ENCODE data around the gene FLT3LG. TPM values are rescaled to one million over a fixed set of nuclear protein-coding genes. Genes with fewer than 3 reads are reported as not detected.

FLT3LG gene
- total and polyA plus RNA-seq, 2 of the 8 experiments (the other 6 are each of a cell fraction or from before 2014, with no cell fraction given): 1.6 to 3.2 TPM

DNA sequence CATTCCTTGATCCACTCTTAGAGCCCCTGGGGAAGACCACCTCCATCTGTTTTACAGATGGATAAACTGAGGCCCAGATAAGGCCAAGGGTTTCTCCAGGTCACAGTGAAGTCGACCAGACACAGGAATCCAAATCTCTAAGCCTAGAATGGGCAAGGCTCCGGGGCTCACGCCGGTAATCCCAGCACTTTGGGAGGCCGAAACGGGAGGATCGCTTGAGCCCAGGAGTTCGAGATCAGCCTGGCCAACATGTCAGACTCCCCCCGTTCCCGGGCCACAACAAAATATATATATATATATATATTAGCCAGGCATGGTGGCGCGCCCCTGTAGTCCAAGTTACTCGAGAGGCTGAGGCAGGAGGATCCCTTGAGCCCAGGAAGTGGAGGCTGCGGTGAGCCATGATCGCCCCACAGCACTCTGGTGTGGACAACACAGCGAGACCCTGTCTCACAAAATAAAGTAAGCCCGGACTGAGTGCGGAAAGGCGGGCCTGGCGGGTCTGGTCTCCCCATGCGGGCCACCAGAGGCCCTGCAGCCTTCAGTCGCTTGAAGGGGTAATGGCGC, 12.8 kb downstream of the FLT3LG start:
- ChIA-PET CTCF (ENCODE audit: partially characterized antibody) (no interaction called here), POLR2A (ENCODE audit: partially characterized antibody) (interaction anchor here (0.7 to 10.8 kb wide), 9 partner anchors 7 to 147 kb away, joined by 3 to 138 read pairs (median 17); partner anchors contain the start of genes FCGRT, PIH1D1, RCN3 and RPS11)
- no peak overlapping the region for H2AFZ ChIP-seq (ENCODE audit: low read length)

More for the DNA sequence above, 12.8 kb downstream of the FLT3LG start:
- H3K56ac ChIP-seq (replicated peaks; ENCODE audit: insufficient read length, low read depth, low read length): no peak overlapping the region
- H2BK15ac ChIP-seq (ENCODE audit: low read length): no peak overlapping the region
- H2BK12ac ChIP-seq (ENCODE audit: low read depth, low read length): no peak overlapping the region
- no peak overlapping the region; a peak in 2 of 4 replicates for H3K4me2 ChIP-seq (ENCODE audit: insufficient read depth in 1 of 2, low read depth in 2 of 2, low read length in 2 of 2)
- peak overlapping the region; percentile 47 for H4K5ac ChIP-seq (ENCODE audit: insufficient read length, low read depth, low read length)
- peak overlapping the region; percentile 39 for H2BK120ac ChIP-seq (replicated peaks; ENCODE audit: low read depth, low read length)
- no peak overlapping the region for H2BK20ac ChIP-seq (ENCODE audit: low read length)
- H3K4me3 ChIP-seq (ENCODE audit: extremely low read depth in 1 of 4, insufficient read depth in 2 of 4, low read depth in 3 of 4, low read length in 4 of 4): no peak overlapping the region; a peak in 1 of 8 replicates
- no peak overlapping the region for H2AK5ac ChIP-seq (ENCODE audit: low read depth, low read length)
- peaks cover 20 to 31% of the 10 kb centered on the region in 2 experiments for H3K79me2 ChIP-seq (ENCODE audit: control insufficient read depth in 1 of 2, insufficient read depth in 2 of 2, low read length in 2 of 2)
- H3K18ac ChIP-seq (ENCODE audit: extremely low read depth, low read length): no peak overlapping the region
- peak overlapping the region; percentile 91 for H4K91ac ChIP-seq (replicated peaks; ENCODE audit: insufficient read length, low read length)
- no peak overlapping the region for H3K23ac ChIP-seq (ENCODE audit: insufficient read length)
- peaks cover 2% of the 10 kb centered on the region; the same call in 1 of the 2 replicates for H3K79me1 ChIP-seq (ENCODE audit: low read depth, low read length)
- H3K27me3 ChIP-seq (replicated peaks in 1 of 4; ENCODE audit: control insufficient read depth in 3 of 4, extremely low read depth in 1 of 4, insufficient read depth in 3 of 4, low read length in 3 of 4): no peaks in the 10 kb centered on the region
- H3K9ac ChIP-seq (replicated peaks in 1 of 4; ENCODE audit: extremely low read depth in 1 of 4, low read depth in 3 of 4, low read length in 3 of 4): no peak overlapping the region
- H3K27ac ChIP-seq (ENCODE audit: low read depth, low read length): no peak overlapping the region
- 67% methylated on average over 23 of the region's 23 CpGs; no CpG with 5 or more reads in 1 of the 2 experiments for WGBS, 2 experiments (ENCODE audit: extremely low coverage in 1 of 2, insufficient coverage in 1 of 2, insufficient read length in 1 of 2, insufficient replicate concordance in 2 of 2, low coverage in 1 of 2, low lambda C conversion rate in 2 of 2, missing lambda C conversion rate in 1 of 2)
- peak overlapping the region; percentile 94 for H4K8ac ChIP-seq (ENCODE audit: extremely low read depth, insufficient read depth, low read length)
- H3K23me2 ChIP-seq (ENCODE audit: low read depth, low read length): peaks cover 12% of the 10 kb centered on the region
- H3K14ac ChIP-seq (ENCODE audit: insufficient read length): no peak overlapping the region
- peaks cover 0 to 8% (median 2%) of the 10 kb centered on the region in 4 experiments; a peak in 3 of 7 replicates for H3K4me1 ChIP-seq (replicated peaks in 1 of 4; ENCODE audit: control insufficient read depth in 3 of 4, insufficient read depth in 4 of 4, low read length in 3 of 4)
- peak overlapping the region; percentile 66 for H3K4ac ChIP-seq (replicated peaks; ENCODE audit: insufficient read length, low read depth, low read length)
- no peaks in the 10 kb centered on the region for H3K9me3 ChIP-seq (ENCODE audit: insufficient read depth in 2 of 2, low read depth in 1 of 2, low read length in 1 of 2)
- DNase-seq (ENCODE audit: low read depth in 1 of 2, low spot score in 2 of 2) (no peak), FAIRE-seq (no peak)
- peak overlapping the region; percentile 6; the same call in 1 of the 2 replicates for H2BK5ac ChIP-seq (ENCODE audit: low read depth, low read length)
- peaks cover 15 to 20% of the 10 kb centered on the region in 2 experiments for H4K20me1 ChIP-seq (replicated peaks in 1 of 2; ENCODE audit: control insufficient read depth in 1 of 2, insufficient read depth in 2 of 2, low read length in 2 of 2)
- H3K36me3 ChIP-seq (ENCODE audit: control insufficient read depth in 2 of 4, insufficient read depth in 4 of 4, low read length in 3 of 4): peaks cover 24 to 37% (median 30%) of the 10 kb centered on the region in 4 experiments

Data from H1 (cell line).